Uterus (tissue), 2 donors: Measurements from ENCODE around the gene SIM1.

Source experiments
- POLR2A ChIP-seq, 2 donors: fragments of 450-650 bp; IDR thresholded peaks; one replicate each; pipeline ENCODE4 v1.6.1; 2016; ENCODE audit warnings: antibody characterized with exemption in 2 of 2, mild to moderate bottlenecking in 1 of 2, moderate library complexity in 1 of 2
- TF ChIP-seq, protein P1 (sequence below), 4 experiments: fragments of 200-600 bp in 2 of 4; fragments of 450-650 bp in 2 of 4; sonication (generic) in 2 of 4; IDR thresholded peaks; one replicate each; pipeline ENCODE4 v1.5.1; 2016 to 2019; ENCODE audit warnings: antibody characterized with exemption in 4 of 4, mild to moderate bottlenecking in 2 of 4, moderate library complexity in 1 of 4

- TF ChIP-seq, protein P1, sequence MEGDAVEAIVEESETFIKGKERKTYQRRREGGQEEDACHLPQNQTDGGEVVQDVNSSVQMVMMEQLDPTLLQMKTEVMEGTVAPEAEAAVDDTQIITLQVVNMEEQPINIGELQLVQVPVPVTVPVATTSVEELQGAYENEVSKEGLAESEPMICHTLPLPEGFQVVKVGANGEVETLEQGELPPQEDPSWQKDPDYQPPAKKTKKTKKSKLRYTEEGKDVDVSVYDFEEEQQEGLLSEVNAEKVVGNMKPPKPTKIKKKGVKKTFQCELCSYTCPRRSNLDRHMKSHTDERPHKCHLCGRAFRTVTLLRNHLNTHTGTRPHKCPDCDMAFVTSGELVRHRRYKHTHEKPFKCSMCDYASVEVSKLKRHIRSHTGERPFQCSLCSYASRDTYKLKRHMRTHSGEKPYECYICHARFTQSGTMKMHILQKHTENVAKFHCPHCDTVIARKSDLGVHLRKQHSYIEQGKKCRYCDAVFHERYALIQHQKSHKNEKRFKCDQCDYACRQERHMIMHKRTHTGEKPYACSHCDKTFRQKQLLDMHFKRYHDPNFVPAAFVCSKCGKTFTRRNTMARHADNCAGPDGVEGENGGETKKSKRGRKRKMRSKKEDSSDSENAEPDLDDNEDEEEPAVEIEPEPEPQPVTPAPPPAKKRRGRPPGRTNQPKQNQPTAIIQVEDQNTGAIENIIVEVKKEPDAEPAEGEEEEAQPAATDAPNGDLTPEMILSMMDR (IDR thresholded peaks at IDR 0.05) = no peak
- no peak for TF ChIP-seq POLR2A (IDR thresholded peaks at IDR 0.05)
Observed at GRCh38 chr6:100509101-100509500, 44.4 kb upstream of the SIM1 start.
